SK-N-SH treated with all-trans-retinoic acid at 6 μM for 48 hours (cell line): ENCODE results near the gene NRN1L.

ENCODE experiments used
- ATAC-seq: fragments of 200-7000 bp; cut with Tn5 transposase; 3 replicates; pipeline ENCODE4 v1.9.1; 2020; ENCODE audit warnings: mild to moderate bottlenecking, moderate library complexity
- ARNTL ChIP-seq: fragments of 450-650 bp; formaldehyde crosslinking; IDR thresholded peaks from 2 replicates; pipeline ENCODE4 v1.5.0; 2020; ENCODE audit warnings: low read depth, mild to moderate bottlenecking, moderate library complexity, borderline replicate concordance
- CREB5 ChIP-seq: fragments of 250-450 bp; sonication (Bioruptor Pico); IDR thresholded peaks from 2 replicates; pipeline ENCODE4 v1.5.1; 2020; ENCODE audit warnings: low read depth, mild to moderate bottlenecking, moderate library complexity
- CSDC2 ChIP-seq: fragments of 250-450 bp; sonication (Bioruptor Pico); IDR thresholded peaks from 2 replicates; pipeline ENCODE4 v1.5.0; 2020; ENCODE audit warnings: mild to moderate bottlenecking, moderate library complexity
- CSRNP3 ChIP-seq: fragments of 250-450 bp; sonication (Bioruptor Pico); IDR thresholded peaks from 2 replicates; pipeline ENCODE4 v1.5.1; 2021; ENCODE audit warnings: mild to moderate bottlenecking, moderate library complexity
- ESRRG ChIP-seq: fragments of 250-450 bp; sonication (Bioruptor Pico); IDR thresholded peaks from 2 replicates; pipeline ENCODE4 v1.6.1; 2021; ENCODE audit warnings: mild to moderate bottlenecking
- GLIS3 ChIP-seq: fragments of 250-450 bp; sonication (Bioruptor Pico); IDR thresholded peaks from 2 replicates; pipeline ENCODE4 v1.5.0; 2020; ENCODE audit warnings: mild to moderate bottlenecking, moderate library complexity
- ISL1 ChIP-seq: fragments of 250-450 bp; sonication (Bioruptor Pico); IDR thresholded peaks from 2 replicates; pipeline ENCODE4 v2.1.2; 2022; ENCODE audit warnings: mild to moderate bottlenecking, moderate library complexity
- OSR1 ChIP-seq: fragments of 250-450 bp; sonication (Bioruptor Pico); IDR thresholded peaks from 2 replicates; pipeline ENCODE4 v1.8.0; 2022; ENCODE audit warnings: moderate library complexity, mild to moderate bottlenecking, inconsistent platforms
- PPARA ChIP-seq: fragments of 250-450 bp; sonication (Bioruptor Pico); IDR thresholded peaks from 2 replicates; pipeline ENCODE4 v1.5.0; 2020; ENCODE audit warnings: mild to moderate bottlenecking, borderline replicate concordance
- RARB ChIP-seq: fragments of 250-450 bp; sonication (Bioruptor Pico); IDR thresholded peaks from 2 replicates; pipeline ENCODE4 v1.8.0; 2021; ENCODE audit warnings: mild to moderate bottlenecking, moderate library complexity
- SNAI2 ChIP-seq: fragments of 250-450 bp; sonication (Bioruptor Pico); IDR thresholded peaks from 2 replicates; pipeline ENCODE4 v1.5.0; 2020; ENCODE audit warnings: mild to moderate bottlenecking, moderate library complexity
- TCF4 ChIP-seq: fragments of 250-450 bp; sonication (Bioruptor Pico); IDR thresholded peaks from 2 replicates; pipeline ENCODE4 v1.8.0; 2021; ENCODE audit warnings: mild to moderate bottlenecking, moderate library complexity, borderline replicate concordance
- TOX ChIP-seq: fragments of 250-450 bp; sonication (Bioruptor Pico); IDR thresholded peaks from 2 replicates; pipeline ENCODE4 v1.8.0; 2021; ENCODE audit warnings: mild to moderate bottlenecking, moderate library complexity, borderline replicate concordance
- TSHZ2 ChIP-seq: fragments of 250-450 bp; sonication (Bioruptor Pico); IDR thresholded peaks from 2 replicates; pipeline ENCODE4 v1.5.0; 2020; ENCODE audit warnings: mild to moderate bottlenecking, moderate library complexity
- ZC3H10 ChIP-seq: fragments of 250-450 bp; sonication (Bioruptor Pico); IDR thresholded peaks from 2 replicates; pipeline ENCODE4 v1.5.1; 2021; ENCODE audit warnings: mild to moderate bottlenecking, moderate library complexity
- ZFP3 ChIP-seq: fragments of 250-450 bp; sonication (Bioruptor Pico); IDR thresholded peaks from 2 replicates; pipeline ENCODE4 v1.5.0; 2020; ENCODE audit warnings: mild to moderate bottlenecking, moderate library complexity
- ZFP30 ChIP-seq: fragments of 450-650 bp; formaldehyde crosslinking; IDR thresholded peaks from 2 replicates; pipeline ENCODE4 v1.5.0; 2022; ENCODE audit warnings: mild to moderate bottlenecking, moderate library complexity
- ZNF565 ChIP-seq: fragments of 450-650 bp; formaldehyde crosslinking; conservative IDR thresholded peaks from 2 replicates; pipeline ENCODE4 v1.5.0; 2020; ENCODE audit warnings: low read depth, mild to moderate bottlenecking, moderate library complexity
- ZNF70 ChIP-seq: fragments of 450-650 bp; formaldehyde crosslinking; IDR thresholded peaks from 2 replicates; pipeline ENCODE4 v1.5.0; 2020; ENCODE audit warnings: mild to moderate bottlenecking, moderate library complexity
- ZNF8 ChIP-seq: fragments of 450-650 bp; formaldehyde crosslinking; IDR thresholded peaks from 2 replicates; pipeline ENCODE4 v1.5.0; 2020; ENCODE audit warnings: mild to moderate bottlenecking, moderate library complexity
- TF ChIP-seq, protein P1 (sequence below): fragments of 250-450 bp; sonication (Bioruptor Pico); IDR thresholded peaks from 2 replicates; pipeline ENCODE4 v1.8.0; 2020; ENCODE audit warnings: mild to moderate bottlenecking, moderate library complexity, borderline replicate concordance

The NRN1L gene

DNA sequence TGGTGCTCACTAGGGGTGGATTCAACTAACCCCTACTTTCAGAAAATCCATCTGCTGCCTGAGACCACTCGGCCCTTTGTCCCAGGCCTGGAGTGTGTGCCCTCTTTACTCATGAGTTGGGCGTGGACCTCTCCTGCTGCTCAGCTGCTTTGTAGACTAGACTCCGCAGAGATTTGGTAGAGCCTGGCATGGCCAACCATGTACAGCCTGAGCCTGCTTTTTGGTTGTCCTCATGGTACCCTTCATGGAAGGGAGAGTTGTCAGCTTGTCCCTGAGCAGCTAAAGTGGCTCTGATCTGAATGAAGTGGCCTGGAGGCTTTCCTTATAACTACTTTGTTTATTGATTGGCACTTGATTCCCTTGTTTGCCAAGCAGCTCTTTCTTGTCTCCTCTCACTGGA, 10.3 kb upstream of the NRN1L start:
- ATAC-seq = no peak
- TF ChIP-seq GLIS3 (CRISPR knock-in tag) = no peak
- no peak for TF ChIP-seq OSR1
- TF ChIP-seq RARB = no peak
- no peak for TF ChIP-seq TCF4 (CRISPR knock-in tag)
- TF ChIP-seq ZC3H10 (CRISPR knock-in tag) = no peak
- no peak for TF ChIP-seq ZNF565 (CRISPR knock-in tag)
- no peak for TF ChIP-seq TOX (CRISPR knock-in tag)
- TF ChIP-seq ARNTL (CRISPR knock-in tag) = no peak
- TF ChIP-seq CREB5 (CRISPR knock-in tag) = no peak
- TF ChIP-seq, all 23 proteins: peak for 0

GRCh38 chr16:67877064-67877463, 7.6 kb upstream of the NRN1L start:
- ATAC-seq = no peak
- TF ChIP-seq ESRRG (CRISPR knock-in tag) (no peak), RARB (no peak), ZNF565 (CRISPR knock-in tag) (no peak)

DNA sequence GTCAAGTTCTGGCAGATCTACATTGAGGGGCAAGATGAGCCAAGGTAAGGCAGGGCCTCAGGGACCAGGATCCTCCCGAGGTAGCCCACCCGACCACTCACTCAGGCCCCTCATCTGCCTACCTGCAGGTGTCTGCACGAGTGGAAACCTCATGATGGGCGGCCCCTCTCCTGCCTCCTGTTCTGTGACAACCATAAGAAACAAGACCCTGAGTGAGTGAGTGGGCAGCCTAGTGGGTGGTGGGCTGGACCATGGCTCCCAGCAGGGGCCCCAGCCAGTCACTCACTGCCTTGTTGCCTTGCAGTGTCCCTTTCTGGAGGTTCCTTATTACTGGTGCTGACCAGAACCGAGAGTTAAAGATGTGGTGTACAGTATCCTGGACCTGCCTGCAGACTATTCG, 6.5 kb upstream of the NRN1L start:
- ATAC-seq = no peak
- no peak for TF ChIP-seq CREB5 (CRISPR knock-in tag)
- TF ChIP-seq CSDC2 (CRISPR knock-in tag) = no peak
- no peak for TF ChIP-seq TSHZ2 (CRISPR knock-in tag)
- TF ChIP-seq RARB = no peak
- no peak for TF ChIP-seq PPARA (CRISPR knock-in tag)
- no peak for TF ChIP-seq ARNTL (CRISPR knock-in tag)
- no peak for TF ChIP-seq ZNF565 (CRISPR knock-in tag)
- TF ChIP-seq ZNF8 = no peak
- no peak for TF ChIP-seq OSR1
- no peak for TF ChIP-seq ZFP3 (CRISPR knock-in tag)
- TF ChIP-seq ZNF70 (CRISPR knock-in tag) = no peak
- TF ChIP-seq ISL1 = no peak

DNA sequence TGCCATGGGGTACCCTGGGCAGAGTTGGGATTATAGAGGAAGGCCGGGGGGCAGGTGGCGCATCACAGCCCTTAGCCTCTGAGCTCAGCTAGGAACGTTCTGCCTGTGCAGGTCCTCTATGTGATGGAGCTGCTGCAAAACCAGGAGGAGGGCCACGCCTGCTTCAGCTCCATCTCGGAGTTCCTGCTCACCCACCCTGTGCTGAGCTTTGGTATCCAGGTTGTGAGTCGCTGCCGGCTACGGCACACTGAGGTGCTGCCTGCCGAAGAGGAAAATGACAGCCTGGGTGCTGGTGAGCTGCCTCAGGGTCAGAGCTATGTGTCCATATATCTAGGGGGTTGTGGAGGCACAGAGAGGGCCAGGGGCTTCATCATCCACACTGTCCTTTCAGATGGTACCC, 5.8 kb upstream of the NRN1L start:
- TF ChIP-seq CSRNP3 (no peak), ARNTL (CRISPR knock-in tag) (no peak), RARB (no peak), PPARA (CRISPR knock-in tag) (no peak), ESRRG (CRISPR knock-in tag) (no peak), ZNF8 (no peak), ZC3H10 (CRISPR knock-in tag) (no peak), ISL1 (no peak), ZNF565 (CRISPR knock-in tag) (no peak), ZFP30 (CRISPR knock-in tag) (no peak), TCF4 (CRISPR knock-in tag) (no peak), GLIS3 (CRISPR knock-in tag) (no peak), ZNF70 (CRISPR knock-in tag) (no peak), CSDC2 (CRISPR knock-in tag) (no peak), OSR1 (no peak), SNAI2 (CRISPR knock-in tag) (no peak), CREB5 (CRISPR knock-in tag) (no peak)
- TF ChIP-seq, protein P1, sequence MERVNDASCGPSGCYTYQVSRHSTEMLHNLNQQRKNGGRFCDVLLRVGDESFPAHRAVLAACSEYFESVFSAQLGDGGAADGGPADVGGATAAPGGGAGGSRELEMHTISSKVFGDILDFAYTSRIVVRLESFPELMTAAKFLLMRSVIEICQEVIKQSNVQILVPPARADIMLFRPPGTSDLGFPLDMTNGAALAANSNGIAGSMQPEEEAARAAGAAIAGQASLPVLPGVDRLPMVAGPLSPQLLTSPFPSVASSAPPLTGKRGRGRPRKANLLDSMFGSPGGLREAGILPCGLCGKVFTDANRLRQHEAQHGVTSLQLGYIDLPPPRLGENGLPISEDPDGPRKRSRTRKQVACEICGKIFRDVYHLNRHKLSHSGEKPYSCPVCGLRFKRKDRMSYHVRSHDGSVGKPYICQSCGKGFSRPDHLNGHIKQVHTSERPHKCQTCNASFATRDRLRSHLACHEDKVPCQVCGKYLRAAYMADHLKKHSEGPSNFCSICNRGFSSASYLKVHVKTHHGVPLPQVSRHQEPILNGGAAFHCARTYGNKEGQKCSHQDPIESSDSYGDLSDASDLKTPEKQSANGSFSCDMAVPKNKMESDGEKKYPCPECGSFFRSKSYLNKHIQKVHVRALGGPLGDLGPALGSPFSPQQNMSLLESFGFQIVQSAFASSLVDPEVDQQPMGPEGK (CRISPR knock-in tag) = no peak
- ATAC-seq = no peak
